Loucy (cell line): ENCODE results near the gene MAPRE3.

Experiments used
- H2AFZ ChIP-seq: fragments of 200-600 bp; sonication (generic); 2 replicates; pipeline ENCODE4 v1.6.0; 2016; ENCODE audit warnings: antibody characterized with exemption, mild to moderate bottlenecking, low read length, moderate library complexity
- H3F3A ChIP-seq: fragments of 200-600 bp; 2 replicates; pipeline ENCODE4 v1.6.0; 2016; ENCODE audit warnings: antibody characterized with exemption, low read depth, mild to moderate bottlenecking
- H3K27me3 ChIP-seq: fragments of 200-600 bp; sonication (generic); 2 replicates; pipeline ENCODE4 v1.6.1; 2014; ENCODE audit warnings: low read length, mild to moderate bottlenecking; ENCODE audit not compliant: insufficient read depth, poor library complexity, severe bottlenecking
- H3K36me3 ChIP-seq: fragments of 200-600 bp; sonication (generic); 2 replicates; pipeline ENCODE4 v1.6.1; 2016; ENCODE audit warnings: low read length; ENCODE audit not compliant: insufficient read depth
- H3K4me1 ChIP-seq: fragments of 200-600 bp; sonication (generic); 2 replicates; pipeline ENCODE4 v1.5.1; 2014; ENCODE audit warnings: low read length, mild to moderate bottlenecking; ENCODE audit not compliant: insufficient read depth, poor library complexity, severe bottlenecking
- H3K4me2 ChIP-seq: fragments of 200-600 bp; sonication (generic); 2 replicates; pipeline ENCODE4 v1.6.0; 2014; ENCODE audit warnings: antibody characterized with exemption, low read length, low read depth, mild to moderate bottlenecking; ENCODE audit not compliant: poor library complexity, severe bottlenecking
- H3K4me3 ChIP-seq: fragments of 200-600 bp; sonication (generic); 2 replicates; pipeline ENCODE4 v1.5.1; 2014; ENCODE audit warnings: low read length, mild to moderate bottlenecking, mixed read lengths; ENCODE audit not compliant: poor library complexity, severe bottlenecking
- H3K79me2 ChIP-seq: fragments of 200-600 bp; sonication (generic); 2 replicates; pipeline ENCODE4 v1.6.1; 2014; ENCODE audit warnings: low read length; ENCODE audit not compliant: insufficient read depth
- H3K9ac ChIP-seq: fragments of 200-600 bp; sonication (generic); 2 replicates; pipeline ENCODE4 v1.6.0; 2014; ENCODE audit warnings: mild to moderate bottlenecking, low read depth, low read length, moderate library complexity; ENCODE audit not compliant: poor library complexity, severe bottlenecking
- H3K9me2 ChIP-seq: fragments of 200-600 bp; sonication (generic); replicated peaks from 2 replicates; pipeline ENCODE4 v1.6.1; 2016; ENCODE audit warnings: low read depth, low read length, mixed read lengths
- H3K9me3 ChIP-seq: fragments of 200-600 bp; sonication (generic); 2 replicates; pipeline ENCODE4 v1.6.1; 2014; ENCODE audit warnings: mild to moderate bottlenecking, antibody characterized with exemption, low read length, low read depth; ENCODE audit not compliant: insufficient read depth
- H4K20me1 ChIP-seq: fragments of 200-600 bp; sonication (generic); 2 replicates; pipeline ENCODE4 v1.6.0; 2014; ENCODE audit warnings: antibody characterized with exemption, low read length, mild to moderate bottlenecking; ENCODE audit not compliant: insufficient read depth, poor library complexity, severe bottlenecking
- EZH2phosphoT487 ChIP-seq: fragments of 200-600 bp; IDR thresholded peaks from 2 replicates; pipeline ENCODE4 v1.6.1; 2018; ENCODE audit warnings: antibody characterized with exemption, mild to moderate bottlenecking, moderate library complexity, borderline replicate concordance
- TF ChIP-seq, protein P1 (sequence below): fragments of 200-600 bp; sonication (generic); conservative IDR thresholded peaks from 2 replicates; pipeline ENCODE4 v1.5.1; 2014; ENCODE audit warnings: mild to moderate bottlenecking, antibody characterized with exemption, low read length

MAPRE3 gene

DNA sequence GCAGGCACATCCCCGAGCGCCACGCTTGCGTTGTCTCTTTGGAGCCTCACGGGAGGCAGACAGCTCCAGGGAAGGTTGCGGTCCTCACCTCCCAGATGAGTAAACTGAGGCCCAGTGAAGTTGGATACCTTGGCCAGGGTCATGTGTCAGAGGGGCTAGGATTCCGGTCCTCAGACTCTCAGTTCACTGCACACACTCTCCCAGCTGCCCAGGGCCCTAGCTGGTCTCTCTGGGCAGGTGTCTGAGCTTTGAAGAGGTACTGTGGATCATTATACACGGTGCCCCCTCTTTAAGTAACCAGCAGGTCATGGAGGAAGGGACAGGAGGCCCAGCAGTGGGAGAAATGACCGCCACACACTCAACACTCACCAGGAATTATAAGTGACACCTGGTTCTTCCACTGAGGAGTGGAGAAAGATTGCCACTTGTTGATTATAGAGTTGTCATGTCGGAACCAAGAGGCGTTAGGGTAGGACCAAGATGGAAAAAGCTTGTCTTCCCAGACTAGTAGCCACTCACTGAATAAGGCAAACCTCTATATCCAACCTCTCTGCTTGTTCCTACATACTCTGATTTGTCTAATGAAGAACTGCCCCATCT, 62.9 kb downstream of the MAPRE3 start:
- TF ChIP-seq, protein P1, sequence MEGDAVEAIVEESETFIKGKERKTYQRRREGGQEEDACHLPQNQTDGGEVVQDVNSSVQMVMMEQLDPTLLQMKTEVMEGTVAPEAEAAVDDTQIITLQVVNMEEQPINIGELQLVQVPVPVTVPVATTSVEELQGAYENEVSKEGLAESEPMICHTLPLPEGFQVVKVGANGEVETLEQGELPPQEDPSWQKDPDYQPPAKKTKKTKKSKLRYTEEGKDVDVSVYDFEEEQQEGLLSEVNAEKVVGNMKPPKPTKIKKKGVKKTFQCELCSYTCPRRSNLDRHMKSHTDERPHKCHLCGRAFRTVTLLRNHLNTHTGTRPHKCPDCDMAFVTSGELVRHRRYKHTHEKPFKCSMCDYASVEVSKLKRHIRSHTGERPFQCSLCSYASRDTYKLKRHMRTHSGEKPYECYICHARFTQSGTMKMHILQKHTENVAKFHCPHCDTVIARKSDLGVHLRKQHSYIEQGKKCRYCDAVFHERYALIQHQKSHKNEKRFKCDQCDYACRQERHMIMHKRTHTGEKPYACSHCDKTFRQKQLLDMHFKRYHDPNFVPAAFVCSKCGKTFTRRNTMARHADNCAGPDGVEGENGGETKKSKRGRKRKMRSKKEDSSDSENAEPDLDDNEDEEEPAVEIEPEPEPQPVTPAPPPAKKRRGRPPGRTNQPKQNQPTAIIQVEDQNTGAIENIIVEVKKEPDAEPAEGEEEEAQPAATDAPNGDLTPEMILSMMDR, result no peak
- Histone ChIP-seq H3K9me3 (no peaks in the 10 kb centered on the region), H3K27me3 (no peaks in the 10 kb centered on the region), H3K4me1 (peaks cover 36% of the 10 kb centered on the region), H3K9ac (peak overlapping the region; percentile 96), H3K9me2 (no peaks in the 10 kb centered on the region), H3F3A (no peaks in the 10 kb centered on the region), H2AFZ (peak overlapping the region; percentile 98), H3K4me2 (peak overlapping the region; percentile 97), H4K20me1 (peaks cover 11% of the 10 kb centered on the region), H3K79me2 (peaks cover 49% of the 10 kb centered on the region), H3K4me3 (peak overlapping the region; percentile 98), H3K36me3 (peaks cover 36% of the 10 kb centered on the region; the same call in 1 of the 2 replicates)

DNA sequence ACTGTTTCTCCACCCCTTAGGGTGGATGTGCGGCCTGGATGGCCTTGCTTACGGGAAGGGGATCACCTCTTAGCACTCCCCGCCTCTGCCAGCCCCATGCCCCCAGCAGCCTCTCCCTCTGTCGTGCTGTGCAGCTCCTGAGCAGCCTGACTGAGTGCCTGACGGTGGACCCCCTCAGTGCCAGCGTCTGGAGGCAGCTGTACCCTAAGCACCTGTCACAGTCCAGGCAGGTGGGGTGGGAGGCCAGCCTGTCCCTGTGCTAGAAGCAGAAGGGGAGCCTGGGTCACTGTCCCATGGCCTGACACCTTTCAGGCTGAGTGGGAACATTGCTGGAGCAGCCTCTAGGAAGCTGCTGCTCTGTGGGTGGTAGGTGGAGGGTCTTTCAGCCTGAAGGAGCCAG, 67.6 kb downstream of the MAPRE3 start:
- Histone ChIP-seq H3K79me2 (peaks cover 32% of the 10 kb centered on the region), H3K27me3 (no peaks in the 10 kb centered on the region), H3K4me2 (no peak overlapping the region), H3K36me3 (peaks cover 67% of the 10 kb centered on the region; the same call in 1 of the 2 replicates), H3K4me1 (peaks cover 20% of the 10 kb centered on the region), H4K20me1 (peaks cover 10% of the 10 kb centered on the region), H3K9me2 (no peaks in the 10 kb centered on the region), H2AFZ (no peak overlapping the region), H3K9me3 (no peaks in the 10 kb centered on the region), H3K4me3 (no peak overlapping the region), H3K9ac (no peak overlapping the region), H3F3A (no peaks in the 10 kb centered on the region)
- TF ChIP-seq, protein P1, result no peak

DNA sequence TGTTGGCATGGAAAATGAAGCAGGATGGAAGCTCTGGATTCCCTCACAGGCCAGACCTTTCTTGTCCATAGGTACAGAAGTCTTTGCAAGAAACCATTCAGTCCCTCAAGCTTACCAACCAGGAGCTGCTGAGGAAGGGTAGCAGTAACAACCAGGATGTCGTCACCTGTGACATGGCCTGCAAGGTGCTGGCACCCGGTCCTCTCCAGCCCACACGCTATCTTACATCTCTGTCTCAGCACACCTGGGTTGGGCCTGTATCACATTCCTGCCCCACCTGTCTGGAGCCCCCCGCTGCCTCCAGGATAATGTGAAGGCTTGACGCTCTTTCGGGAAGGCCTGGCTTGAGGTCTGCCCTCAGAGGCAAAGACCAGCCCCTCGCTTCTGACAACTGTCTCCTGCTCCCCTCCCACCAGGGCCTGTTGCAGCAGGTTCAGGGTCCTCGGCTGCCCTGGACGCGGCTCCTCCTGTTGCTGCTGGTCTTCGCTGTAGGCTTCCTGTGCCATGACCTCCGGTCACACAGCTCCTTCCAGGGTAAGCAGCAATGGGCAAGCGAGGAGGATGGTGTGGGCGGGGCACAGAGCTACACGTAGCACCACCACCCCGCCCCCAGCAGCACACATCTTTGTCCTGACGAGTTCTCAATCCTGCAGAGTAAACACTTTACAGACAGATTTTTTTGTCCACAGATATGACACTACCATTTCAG, 68.3 kb downstream of the MAPRE3 start:
- no peak for TF ChIP-seq EZH2phosphoT487
- TF ChIP-seq, protein P1, result no peak
- Histone ChIP-seq H3K79me2 (peaks cover 24% of the 10 kb centered on the region), H3K27me3 (no peaks in the 10 kb centered on the region), H3K4me3 (no peak overlapping the region), H3K4me1 (peaks cover 18% of the 10 kb centered on the region), H3K36me3 (peaks cover 67% of the 10 kb centered on the region; the same call in 1 of the 2 replicates), H3K9me2 (no peaks in the 10 kb centered on the region), H3K9ac (no peak overlapping the region), H3K9me3 (no peaks in the 10 kb centered on the region), H3K4me2 (no peak overlapping the region), H2AFZ (no peak overlapping the region), H3F3A (no peaks in the 10 kb centered on the region), H4K20me1 (peaks cover 2% of the 10 kb centered on the region)
